ENCODE data around the gene PWWP2B. TPM values are rescaled to one million over a fixed set of nuclear protein-coding genes. Genes with fewer than 3 reads are reported as not detected.

The PWWP2B gene
- total and polyA plus RNA-seq, 2 of the 4 experiments (the other 2 are of a cell fraction), result 1.7 to 2.2 TPM

DNA sequence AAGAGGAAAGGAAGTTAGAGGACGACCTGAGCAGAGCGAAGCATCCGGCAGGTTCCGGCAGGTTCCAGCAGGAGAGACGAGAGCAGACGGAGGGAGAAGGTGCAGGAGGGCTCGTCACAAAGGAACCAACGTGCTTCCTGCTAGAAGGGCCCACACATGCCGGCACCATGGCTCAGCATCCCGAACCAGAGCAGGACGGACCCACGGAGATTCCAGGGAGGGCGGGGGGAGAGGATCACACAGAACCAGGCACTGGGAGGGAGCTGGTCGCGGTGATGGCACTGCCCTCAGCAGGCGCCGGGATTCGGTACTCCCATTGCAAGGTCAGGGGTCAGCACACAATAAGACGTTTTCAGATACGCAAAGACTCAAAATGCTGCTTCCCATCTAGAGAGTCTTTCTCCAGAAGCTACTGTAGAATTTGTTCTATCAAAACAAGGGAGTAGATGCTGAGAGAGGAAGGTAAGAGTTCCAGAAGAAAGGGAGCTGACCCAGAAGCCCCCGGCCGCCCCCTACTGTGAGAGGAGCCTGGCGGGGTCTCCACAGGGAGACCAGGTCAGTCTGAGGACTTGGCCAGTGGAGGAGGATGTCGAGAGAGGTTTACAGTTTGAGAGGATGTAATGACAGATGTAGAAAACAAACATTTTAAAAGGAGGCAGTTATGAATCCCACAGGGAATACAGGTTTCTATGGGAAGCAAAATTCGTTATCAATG, 23.6 kb upstream of the PWWP2B start:
- Histone ChIP-seq H3K4me3 (ENCODE audit: insufficient read depth, low read depth, low read length) (no peak overlapping the region), H4K20me1 (ENCODE audit: insufficient read depth, low read length) (no peaks in the 10 kb centered on the region), H2AK5ac (ENCODE audit: low read depth, low read length) (no peak overlapping the region), H3K27ac (ENCODE audit: insufficient read depth, low read length) (no peak overlapping the region), H2AK9ac (replicated peaks; ENCODE audit: low read depth, low read length, poor library complexity) (no peak overlapping the region), H3K9ac (ENCODE audit: low read depth, low read length) (no peak overlapping the region), H3K14ac (replicated peaks; ENCODE audit: low read depth, low read length) (no peak overlapping the region), H2BK120ac (ENCODE audit: low read depth, low read length) (no peak overlapping the region), H3K27me3 (ENCODE audit: control insufficient read depth, insufficient read depth, low read length) (no peaks in the 10 kb centered on the region), H4K8ac (ENCODE audit: low read depth in 2 of 2, low read length in 2 of 2) (no peak overlapping the region), H2BK15ac (ENCODE audit: low read depth, low read length) (no peak overlapping the region), H3K9me1 (ENCODE audit: insufficient read depth, low read length) (0 out of 2 replicates have a peak, but pooled peaks cover 2% of the 10 kb centered on the region), H4K5ac (ENCODE audit: low read depth, low read length) (no peak overlapping the region), H3K36me3 (ENCODE audit: control insufficient read depth, insufficient read depth, low read length) (no peaks in the 10 kb centered on the region), H3K4me1 (ENCODE audit: control insufficient read depth, insufficient read depth, low read length) (no peaks in the 10 kb centered on the region), H3K56ac (ENCODE audit: extremely low read depth, insufficient read depth, low read length) (no peak overlapping the region), H3K4me2 (ENCODE audit: low read depth, low read length) (no peak overlapping the region), H2BK20ac (ENCODE audit: low read depth, low read length) (no peak overlapping the region), H2BK5ac (ENCODE audit: low read depth, low read length, poor library complexity, severe bottlenecking) (no peak overlapping the region), H3K79me1 (ENCODE audit: low read depth in 1 of 2, low read length in 2 of 2) (no peaks in the 10 kb centered on the region), H3K23ac (ENCODE audit: low read depth, low read length) (no peak overlapping the region), H3K9me3 (ENCODE audit: control insufficient read depth, insufficient read depth, low read length) (no peaks in the 10 kb centered on the region), H4K91ac (ENCODE audit: insufficient read depth, low read depth, low read length) (no peak overlapping the region), H2AFZ (replicated peaks; ENCODE audit: low read length, poor library complexity) (no peak overlapping the region), H3K18ac (ENCODE audit: low read depth, low read length) (no peak overlapping the region), H3K4ac (ENCODE audit: low read depth, low read length) (no peak overlapping the region)
- intact Hi-C loops (cut with micrococcal nuclease) (no loop called here), dilution Hi-C loops (cut with HindIII; ENCODE audit: low sequenced_read_pairs, unreplicated experiment) (no loop called here), in situ Hi-C loops (cut with MboI; ENCODE audit: low sequenced_read_pairs) (no loop called here)
- ATAC-seq (ENCODE audit: low read depth) (no peak), DNase-seq (no peak)
- BruUV-seq (replicated peaks), result no TSS peak
- ChIA-PET POLR2A (ENCODE audit: unreplicated experiment) (no interaction called here), CTCF (no interaction called here)
- 80% methylated on average over 12 of the region's 25 CpGs; no CpG with 5 or more reads in 1 of the 2 experiments for WGBS, 2 experiments (ENCODE audit: extremely low coverage in 2 of 2, insufficient read length in 1 of 2)
- TF ChIP-seq POLR2A (IDR thresholded peaks at IDR 0.05; ENCODE audit: low read depth, low read length), result no peak
- no peak for TF ChIP-seq RFX5 (IDR thresholded peaks at IDR 0.05; ENCODE audit: low read depth, low read length)
- TF ChIP-seq RCOR1 (IDR thresholded peaks at IDR 0.05; ENCODE audit: insufficient replicate concordance, low read length), result no peak
- TF ChIP-seq CHD1 (IDR thresholded peaks at IDR 0.05; ENCODE audit: low read depth, low read length), result no peak
- TF ChIP-seq BHLHE40 (IDR thresholded peaks at IDR 0.05; ENCODE audit: low read depth, low read length), result no peak
- no peak for TF ChIP-seq MAFK (IDR thresholded peaks at IDR 0.05; ENCODE audit: low read depth, low read length)
- TF ChIP-seq, protein P1, sequence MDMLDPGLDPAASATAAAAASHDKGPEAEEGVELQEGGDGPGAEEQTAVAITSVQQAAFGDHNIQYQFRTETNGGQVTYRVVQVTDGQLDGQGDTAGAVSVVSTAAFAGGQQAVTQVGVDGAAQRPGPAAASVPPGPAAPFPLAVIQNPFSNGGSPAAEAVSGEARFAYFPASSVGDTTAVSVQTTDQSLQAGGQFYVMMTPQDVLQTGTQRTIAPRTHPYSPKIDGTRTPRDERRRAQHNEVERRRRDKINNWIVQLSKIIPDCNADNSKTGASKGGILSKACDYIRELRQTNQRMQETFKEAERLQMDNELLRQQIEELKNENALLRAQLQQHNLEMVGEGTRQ (IDR thresholded peaks at IDR 0.05; ENCODE audit: low read depth, low read length), result no peak
- no peak for TF ChIP-seq RAD21 (IDR thresholded peaks at IDR 0.05; ENCODE audit: low read length)
- TF ChIP-seq MAZ (IDR thresholded peaks at IDR 0.05; ENCODE audit: borderline replicate concordance, low read depth, low read length), result no peak

Data from IMR-90 (cell line).